PC-3 (cell line): ENCODE measurements around the gene AHCYL1.

Experiments used
- EZH2 ChIP-seq: fragments of 300-600 bp; sonication (generic); IDR thresholded peaks from one replicate; pipeline ENCODE4 v1.6.1; 2017; ENCODE audit warnings: antibody characterized with exemption, mild to moderate bottlenecking, low read length; ENCODE audit not compliant: unreplicated experiment
- EZH2phosphoT487 ChIP-seq: fragments of 300-600 bp; sonication (generic); IDR thresholded peaks from 2 replicates; pipeline ENCODE4 v1.6.1; 2018; ENCODE audit warnings: mild to moderate bottlenecking, antibody characterized with exemption, low read length, borderline replicate concordance
- TF ChIP-seq, protein P1 (sequence below): fragments of 300-600 bp; sonication (generic); conservative IDR thresholded peaks from 2 replicates; pipeline ENCODE4 v1.5.1; 2017; ENCODE audit warnings: antibody characterized with exemption, low read depth, mild to moderate bottlenecking, low read length

DNA sequence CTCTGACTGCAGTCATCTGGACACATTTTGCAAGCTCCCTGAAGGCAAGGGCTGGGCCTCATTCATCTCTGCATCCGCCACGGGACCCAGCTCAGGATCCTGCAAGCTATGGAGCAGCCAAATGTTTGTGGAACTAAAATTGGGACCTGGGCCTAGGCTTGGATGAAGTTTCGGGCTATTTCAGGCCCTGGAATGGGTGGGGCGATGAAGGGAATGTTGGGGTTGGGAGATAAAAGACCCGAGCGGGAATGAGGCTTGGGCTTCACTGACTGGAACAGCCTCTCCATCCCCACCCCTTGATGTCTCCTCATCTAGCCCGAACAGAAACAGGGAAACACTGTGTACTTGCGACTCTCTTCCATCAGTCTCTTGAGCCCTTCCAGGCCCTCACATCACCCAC lies 7.3 kb upstream of the AHCYL1 start:
- TF ChIP-seq, protein P1, sequence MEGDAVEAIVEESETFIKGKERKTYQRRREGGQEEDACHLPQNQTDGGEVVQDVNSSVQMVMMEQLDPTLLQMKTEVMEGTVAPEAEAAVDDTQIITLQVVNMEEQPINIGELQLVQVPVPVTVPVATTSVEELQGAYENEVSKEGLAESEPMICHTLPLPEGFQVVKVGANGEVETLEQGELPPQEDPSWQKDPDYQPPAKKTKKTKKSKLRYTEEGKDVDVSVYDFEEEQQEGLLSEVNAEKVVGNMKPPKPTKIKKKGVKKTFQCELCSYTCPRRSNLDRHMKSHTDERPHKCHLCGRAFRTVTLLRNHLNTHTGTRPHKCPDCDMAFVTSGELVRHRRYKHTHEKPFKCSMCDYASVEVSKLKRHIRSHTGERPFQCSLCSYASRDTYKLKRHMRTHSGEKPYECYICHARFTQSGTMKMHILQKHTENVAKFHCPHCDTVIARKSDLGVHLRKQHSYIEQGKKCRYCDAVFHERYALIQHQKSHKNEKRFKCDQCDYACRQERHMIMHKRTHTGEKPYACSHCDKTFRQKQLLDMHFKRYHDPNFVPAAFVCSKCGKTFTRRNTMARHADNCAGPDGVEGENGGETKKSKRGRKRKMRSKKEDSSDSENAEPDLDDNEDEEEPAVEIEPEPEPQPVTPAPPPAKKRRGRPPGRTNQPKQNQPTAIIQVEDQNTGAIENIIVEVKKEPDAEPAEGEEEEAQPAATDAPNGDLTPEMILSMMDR: no peak
- TF ChIP-seq EZH2 (no peak), EZH2phosphoT487 (no peak)
